ENCODE data around the gene CYSRT1.

CYSRT1 gene

GRCh38 chr9:137212520-137212919, 12.5 kb upstream of the CYSRT1 start:
- DNase-seq: no peak

DNA sequence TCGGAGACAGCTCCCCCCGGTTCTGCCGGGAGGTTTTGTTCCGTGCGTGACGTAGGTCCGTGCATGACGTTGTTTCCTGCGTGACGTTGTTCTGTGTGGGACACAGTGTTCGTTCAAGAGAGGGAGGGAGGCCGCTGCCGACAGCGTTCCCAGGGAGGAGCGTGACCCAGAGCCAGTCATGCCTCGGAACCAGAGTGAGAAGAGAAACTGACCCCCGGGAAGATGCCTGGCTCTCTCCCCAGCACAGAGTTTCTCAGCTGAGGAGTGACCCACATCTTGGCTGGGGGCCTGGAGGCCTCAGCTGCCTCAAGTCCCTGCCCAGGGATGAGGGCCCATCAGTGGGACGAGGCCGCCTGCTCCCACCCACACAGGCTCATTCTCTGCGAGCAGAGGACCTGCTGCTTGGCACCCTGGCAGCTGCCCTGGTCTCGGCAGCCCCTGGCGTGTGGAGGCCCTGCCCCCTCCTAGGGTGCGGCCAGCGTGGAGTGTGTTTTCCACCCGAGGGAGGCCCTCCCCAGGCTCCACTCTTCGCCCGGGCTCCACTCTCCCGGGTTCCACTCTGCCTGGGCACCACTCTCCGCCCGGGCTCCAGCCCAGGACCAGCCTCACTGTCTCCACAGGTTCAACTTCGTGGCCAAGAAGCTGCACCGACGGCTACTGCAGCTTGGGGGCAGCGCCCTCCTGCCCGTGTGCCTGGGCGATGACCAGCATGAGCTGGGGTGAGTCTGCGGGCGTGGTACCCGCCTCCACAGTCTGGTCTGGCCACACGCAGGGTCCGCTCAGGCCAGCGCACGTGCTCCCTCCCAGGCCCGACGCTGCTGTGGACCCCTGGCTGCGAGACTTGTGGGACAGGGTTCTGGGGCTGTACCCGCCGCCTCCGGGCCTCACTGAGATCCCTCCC, 11.6 kb upstream of the CYSRT1 start:
- no peak for DNase-seq

DNA sequence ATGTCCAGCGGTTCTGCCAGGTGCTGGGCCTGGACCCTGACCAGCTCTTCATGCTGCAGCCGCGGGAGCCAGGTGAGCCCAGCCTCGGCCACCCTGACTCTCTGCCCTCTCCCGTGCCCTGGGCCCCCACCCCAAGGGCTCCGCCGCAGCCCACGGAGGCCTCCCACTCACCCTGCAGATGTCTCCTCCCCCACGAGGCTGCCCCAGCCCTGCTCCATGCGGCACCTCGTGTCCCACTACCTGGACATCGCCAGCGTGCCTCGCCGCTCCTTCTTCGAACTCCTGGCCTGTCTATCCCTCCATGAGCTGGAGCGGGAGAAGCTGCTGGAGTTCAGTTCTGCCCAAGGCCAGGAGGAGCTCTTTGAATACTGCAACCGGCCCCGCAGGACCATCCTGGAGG, 10.4 kb upstream of the CYSRT1 start:
- DNase-seq: no peak

DNA sequence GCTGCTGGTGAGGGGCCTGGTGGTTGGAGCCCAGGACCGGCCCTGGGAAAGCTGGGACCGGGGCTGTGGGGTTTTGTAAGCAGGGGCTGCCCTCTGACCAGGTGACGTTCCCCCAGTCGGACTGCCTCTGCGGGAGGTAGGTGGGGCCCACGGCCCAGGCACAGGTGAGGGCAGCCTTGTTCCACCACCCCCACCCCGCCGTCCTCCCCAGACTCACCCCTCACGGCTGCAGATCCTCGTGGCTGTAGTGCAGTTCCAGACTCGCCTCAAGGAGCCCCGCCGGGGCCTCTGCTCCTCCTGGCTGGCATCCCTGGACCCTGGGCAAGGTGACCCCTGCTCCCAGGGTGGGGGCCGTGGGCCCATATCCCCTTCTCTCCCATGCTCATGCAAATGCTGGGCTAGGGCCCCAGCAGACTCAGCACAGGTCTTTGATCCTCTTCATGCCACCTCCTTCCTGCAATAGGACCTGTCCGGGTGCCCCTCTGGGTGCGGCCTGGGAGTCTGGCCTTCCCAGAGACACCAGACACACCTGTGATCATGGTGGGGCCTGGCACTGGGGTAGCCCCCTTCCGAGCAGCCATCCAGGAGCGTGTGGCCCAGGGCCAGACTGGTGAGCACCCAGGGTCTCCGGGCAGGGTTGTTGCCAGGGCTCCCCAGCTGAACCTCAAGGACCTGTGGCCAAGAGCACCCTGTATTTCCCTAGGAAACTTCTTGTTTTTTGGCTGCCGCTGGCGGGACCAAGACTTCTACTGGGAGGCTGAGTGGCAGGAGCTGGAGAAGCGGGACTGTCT, 9.6 kb upstream of the CYSRT1 start:
- DNase-seq: no peak

DNA sequence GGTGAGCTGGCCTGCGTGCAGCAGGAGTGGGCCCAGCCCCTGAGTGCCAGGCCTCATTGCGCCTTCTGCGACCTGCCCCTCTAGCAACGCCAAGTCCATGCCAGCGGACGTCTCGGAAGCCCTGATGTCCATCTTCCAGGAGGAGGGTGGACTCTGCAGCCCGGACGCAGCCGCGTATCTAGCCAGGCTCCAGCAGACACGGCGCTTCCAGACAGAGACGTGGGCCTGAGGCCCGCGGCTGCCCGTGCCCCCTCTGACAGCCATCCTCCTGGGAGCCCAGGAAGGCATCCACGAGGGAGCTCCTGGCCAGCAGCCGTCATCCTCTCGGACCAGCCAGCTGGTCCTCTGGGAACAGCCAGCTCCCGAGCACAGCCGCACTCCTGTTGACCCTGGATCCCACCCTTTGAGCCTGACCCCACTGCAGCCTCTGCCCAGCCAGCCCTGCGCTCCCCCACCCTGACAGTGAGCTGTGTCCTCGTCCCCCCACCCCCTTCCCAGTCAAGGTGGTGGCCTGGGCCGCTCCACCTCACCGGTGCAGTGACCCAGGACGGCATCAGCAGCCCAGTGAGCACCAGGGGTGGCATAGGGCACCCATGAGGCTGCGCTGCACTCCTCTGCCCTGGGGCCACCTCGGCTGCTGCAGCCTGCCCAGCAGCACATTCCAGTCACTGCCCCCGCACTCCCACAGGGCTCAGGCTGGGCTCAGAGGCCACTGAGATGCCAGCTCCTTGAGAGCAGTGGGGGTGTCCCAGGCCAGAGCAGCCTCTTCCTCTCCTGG, 8.6 kb upstream of the CYSRT1 start:
- DNase-seq: no peak

GRCh38 chr9:137217276-137218211, 7.4 kb upstream of the CYSRT1 start:
- DNase-seq: no peak

- DNase-seq: no peak
Measured at GRCh38 chr9:137218212-137218753, 6.7 kb upstream of the CYSRT1 start.

- no peak for DNase-seq
Measured at GRCh38 chr9:137218754-137219271, 6.2 kb upstream of the CYSRT1 start.

- no peak for DNase-seq
Measured at GRCh38 chr9:137219757-137220316, 5.1 kb upstream of the CYSRT1 start.

DNA sequence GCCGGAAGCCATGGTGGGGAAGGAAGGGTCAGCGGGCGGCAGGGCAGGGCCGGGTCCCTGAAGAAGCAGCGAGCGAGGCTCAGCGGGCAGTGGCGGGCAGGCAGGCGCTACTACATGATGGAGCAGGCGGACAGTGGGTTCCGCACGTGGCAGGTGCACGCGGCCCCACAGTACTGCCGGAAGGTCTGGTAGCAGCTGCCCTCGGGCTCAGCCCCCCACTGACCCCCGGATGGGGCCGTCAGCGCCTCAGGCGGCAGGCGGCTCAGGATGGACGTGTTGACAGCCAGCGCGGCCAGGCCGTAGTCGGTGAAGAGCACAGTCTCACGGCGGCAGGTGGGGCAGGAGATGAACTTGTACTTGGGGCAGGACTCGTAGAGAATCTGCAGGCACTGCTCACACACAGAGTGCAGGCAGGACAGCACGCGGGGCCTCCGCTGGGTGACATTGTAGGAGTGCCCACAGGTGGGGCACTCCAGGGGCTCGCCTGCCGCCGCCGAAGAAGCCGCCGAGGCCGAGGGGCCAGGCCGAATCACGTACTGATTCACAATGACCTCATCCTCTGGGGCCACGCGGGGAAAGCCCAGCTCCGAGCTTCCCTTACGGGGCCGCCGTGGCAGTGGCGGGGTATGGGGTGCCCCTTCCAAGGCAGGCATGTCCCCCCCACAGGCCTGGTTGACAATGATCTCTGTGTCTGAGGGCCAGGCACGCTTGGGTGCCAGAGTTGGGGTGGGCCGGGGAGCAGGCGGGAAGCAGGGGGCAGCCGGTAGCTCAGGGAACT, 4.5 kb upstream of the CYSRT1 start:
- no peak for DNase-seq

GRCh38 chr9:137221095-137221505, 3.9 kb upstream of the CYSRT1 start:
- DNase-seq: no peak

DNA sequence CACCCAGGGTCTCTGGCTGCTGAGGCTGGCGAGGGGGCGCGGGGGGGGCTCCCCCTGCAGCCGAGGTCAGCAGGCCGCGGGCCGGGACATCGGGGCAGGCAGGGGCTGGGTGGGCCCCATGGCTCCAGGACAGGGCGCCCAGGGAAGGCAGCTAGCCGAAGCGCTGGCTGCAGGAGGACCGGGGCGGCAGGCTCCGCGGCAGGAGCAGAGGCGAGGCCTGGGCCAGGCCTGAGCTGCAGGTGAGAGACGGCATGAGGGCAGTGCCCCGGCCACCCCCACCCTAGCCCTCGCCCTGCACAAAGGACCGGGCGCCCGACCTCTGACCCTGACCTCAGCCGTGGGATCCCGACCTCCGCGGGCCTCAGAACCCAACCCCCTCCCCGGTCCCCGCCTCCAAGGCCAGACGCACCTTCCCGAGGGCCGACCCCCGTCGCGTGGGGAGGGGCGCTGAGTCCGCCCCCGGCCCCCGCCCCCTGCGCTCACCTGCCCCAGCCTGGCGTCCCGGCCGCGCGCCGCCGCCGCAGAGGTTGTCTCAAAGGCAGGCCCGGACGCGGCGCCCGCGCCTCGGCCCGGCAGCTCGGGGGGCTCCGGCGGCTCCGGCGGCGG, 3.4 kb upstream of the CYSRT1 start:
- peak in 1 of 2 donors; percentile 28 for DNase-seq

DNA sequence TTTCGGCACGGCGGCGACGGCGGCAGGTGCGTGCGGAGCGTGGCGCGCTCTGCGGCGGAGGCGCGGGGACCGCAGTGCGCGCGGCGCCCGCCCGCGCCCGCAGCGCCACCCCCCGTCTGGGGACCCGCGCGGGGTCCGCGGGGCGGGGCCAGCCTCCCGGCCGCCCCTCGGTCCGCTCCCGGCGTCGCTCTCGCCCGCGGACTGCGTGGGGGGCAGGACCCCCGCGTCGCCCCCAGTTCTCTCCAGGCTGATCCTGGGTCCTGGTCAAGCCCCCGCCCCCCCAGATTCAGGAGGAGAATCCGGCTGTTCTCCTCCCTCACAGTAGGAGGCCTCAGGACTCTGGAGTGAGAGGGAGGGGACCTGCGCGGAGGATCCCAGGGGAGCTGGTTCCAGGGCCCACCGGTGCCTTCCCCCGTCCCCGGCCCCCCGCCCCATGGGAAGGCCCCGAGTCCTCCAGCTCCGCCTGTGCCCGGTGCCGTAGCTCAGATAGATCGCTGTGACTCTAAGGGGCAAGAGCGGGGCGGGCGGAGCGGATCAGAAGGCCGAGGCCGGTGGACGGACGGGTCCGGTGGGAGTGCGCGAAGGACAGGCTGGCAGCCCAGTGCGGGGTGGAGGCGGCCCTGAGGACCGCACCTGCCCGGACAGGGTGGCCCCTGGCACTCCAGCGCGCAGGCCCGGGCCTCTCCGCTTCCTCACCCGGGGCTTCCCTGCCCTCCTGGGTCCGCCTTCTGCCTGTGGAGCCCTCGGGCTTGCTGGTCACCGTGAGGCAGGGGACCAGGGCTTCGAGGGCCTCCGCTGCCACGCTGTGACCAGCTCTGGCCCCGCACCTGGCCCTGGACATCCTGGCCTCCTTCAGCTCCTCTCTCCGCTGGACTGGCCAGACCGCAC, 2.5 kb upstream of the CYSRT1 start, which contains the start of gene RNF208:
Gene RNF208 (minus strand): TSS at position 51 of the 888 bp plus-strand sequence. CDS start 1,028 bp downstream, outside the sequence.
- peak in 1 of 2 donors; percentile 8 for DNase-seq

GRCh38 chr9:137223078-137223970, 1.6 kb upstream of the CYSRT1 start:
- peak; percentile 99 to 100 for DNase-seq

GRCh38 chr9:137225699-137226331, 841 bp downstream of the CYSRT1 start:
- DNase-seq: no peak

DNA sequence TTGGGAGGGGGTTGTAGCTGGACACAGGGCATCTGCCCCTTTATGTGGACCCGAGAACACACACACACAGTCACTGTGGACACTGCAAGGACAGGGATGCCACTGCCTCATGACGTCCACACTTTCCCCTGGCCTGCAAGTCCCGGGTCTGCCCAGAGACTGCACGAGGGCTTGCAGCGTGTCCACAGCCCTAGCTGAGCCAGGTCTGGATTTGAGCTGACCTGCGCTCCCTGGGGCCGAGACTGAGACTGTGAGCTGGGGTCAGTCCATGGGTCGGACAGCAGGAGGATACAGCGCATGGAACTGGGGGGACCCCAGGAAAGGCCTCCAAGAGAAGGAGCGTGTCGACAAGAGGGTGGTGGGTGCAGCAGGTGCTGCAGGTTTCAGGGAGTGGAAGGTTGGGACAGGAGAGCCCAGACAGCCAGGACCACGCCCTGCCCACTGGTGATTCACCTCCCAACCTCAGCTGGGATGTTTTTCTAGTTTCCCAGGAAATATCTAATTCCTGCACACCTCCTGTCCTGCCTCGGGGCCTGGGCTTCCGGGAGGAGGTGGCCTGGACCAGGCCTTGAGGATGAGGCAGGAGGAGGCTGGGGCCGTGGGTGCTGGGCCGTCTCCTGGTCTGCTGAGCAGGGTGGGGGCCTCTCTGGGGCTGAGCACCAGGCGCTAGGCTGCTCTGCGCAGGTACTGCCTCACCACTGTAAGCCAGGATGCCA, 1.5 kb downstream of the CYSRT1 start:
- DNase-seq: no peak

Measured in CD4-positive, alpha-beta T cell treated with Interleukin-4 for 1 hour (primary cell).